Spleen (tissue), 7 donors: ENCODE data around the gene DGKK.

ENCODE experiments used
- CTCF ChIP-seq, 11 experiments: fragments of 200-600 bp in 7 of 11; fragments of 450-650 bp in 4 of 11; sonication (generic) in 4 of 11; IDR thresholded peaks in 8 of 11; conservative IDR thresholded peaks in 3 of 11; 1 replicate in 7 of 11; 2 replicates in 4 of 11; pipeline versions ENCODE4 v1.4.0 to v1.8.0; 2016 to 2021; ENCODE audit warnings: antibody characterized with exemption in 11 of 11, inconsistent platforms in 4 of 11, mild to moderate bottlenecking in 1 of 11
- POLR2A ChIP-seq, 3 donors: fragments of 450-650 bp; IDR thresholded peaks; one replicate each; pipeline ENCODE4 v1.5.1; 2017; ENCODE audit warnings: antibody characterized with exemption in 3 of 3, mild to moderate bottlenecking in 1 of 3
- POLR2AphosphoS5 ChIP-seq, 3 donors: sonication (generic); formaldehyde crosslinking; IDR thresholded peaks; one replicate each; pipeline ENCODE4 v1.5.1; 2017; ENCODE audit warnings: antibody characterized with exemption in 3 of 3
- donor health status: DM: no; HTN: no; CAD: no; lungs with moderate emphysema.
- donor health status: DM: no; HTN: no; CAD: no.
- donor health status: DM: no; HTN: no; CAD: no.

GRCh38 chrX:50458483-50458882, 12.1 kb downstream of the DGKK start:
- no peak for TF ChIP-seq CTCF (IDR thresholded peaks at IDR 0.05 in 8 of 11, conservative IDR thresholded peaks at IDR 0.05 in 3 of 11)
- no peak for TF ChIP-seq POLR2AphosphoS5 (IDR thresholded peaks at IDR 0.05)
- TF ChIP-seq POLR2A (IDR thresholded peaks at IDR 0.05), result no peak
